ENCODE data around the gene SLC5A9.
"Not testable (repeated sequence)": the region's sequence is repeated elsewhere in the genome, so short reads cannot be mapped to it uniquely, and the experiment has no call there.

The SLC5A9 gene

DNA sequence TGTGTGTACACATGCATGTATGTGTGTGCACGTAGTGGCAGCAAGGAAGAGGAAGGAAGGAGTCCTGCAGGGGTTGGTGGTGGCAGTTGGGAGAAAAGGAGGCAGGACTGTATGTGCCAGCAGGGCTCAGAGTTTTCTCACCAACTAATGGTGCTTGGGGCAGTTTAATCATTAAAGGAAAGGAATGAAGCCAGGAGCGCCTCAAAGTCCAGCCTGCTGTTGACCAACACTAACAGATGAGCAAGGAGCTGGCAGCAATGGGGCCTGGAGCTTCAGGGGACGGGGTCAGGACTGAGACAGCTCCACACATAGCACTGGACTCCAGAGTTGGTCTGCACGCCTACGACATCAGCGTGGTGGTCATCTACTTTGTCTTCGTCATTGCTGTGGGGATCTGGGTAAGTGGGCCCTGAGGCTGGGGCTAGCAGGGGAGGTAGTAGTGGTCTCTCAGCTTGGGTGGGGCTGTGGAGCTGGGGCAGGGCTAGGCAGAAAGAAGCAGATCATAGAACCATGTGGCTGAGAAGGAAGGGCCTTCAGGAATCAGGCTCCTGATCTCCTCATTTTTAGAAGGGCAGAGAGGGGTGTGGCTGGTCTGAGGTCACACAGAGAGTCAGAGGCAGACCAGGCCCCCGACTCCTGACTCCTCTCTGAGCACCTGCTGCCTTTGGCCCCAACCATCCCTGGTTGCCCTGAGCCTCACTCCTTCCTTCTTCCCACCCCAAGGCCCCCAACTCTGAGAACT is at the start of gene SLC5A9:
Gene SLC5A9, plus strand, starts transcription at position 216 of the 742 bp plus-strand sequence. Its CDS starts 21 bp downstream, at position 237.
- DNase-seq: no peak

DNA sequence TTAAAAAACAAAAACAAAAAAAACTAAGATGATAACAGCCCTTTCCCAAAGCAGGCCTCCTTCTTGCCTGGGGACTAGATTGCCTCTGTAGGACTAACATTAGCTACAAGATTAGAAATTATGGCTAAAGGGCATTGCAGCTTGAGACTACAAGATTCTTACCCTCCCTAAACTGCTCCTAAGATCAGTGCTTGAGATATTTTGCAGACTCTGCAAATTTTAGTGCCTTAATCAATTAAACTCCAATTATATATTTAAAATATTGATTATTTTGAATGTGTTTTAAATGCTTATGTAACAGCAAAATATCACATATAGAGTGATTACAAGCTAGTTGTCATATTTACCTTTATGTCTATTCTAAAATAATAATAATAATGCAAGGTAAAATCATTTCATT is 47.4 kb upstream of the SLC5A9 start:
- DNase-seq: no peak

DNA sequence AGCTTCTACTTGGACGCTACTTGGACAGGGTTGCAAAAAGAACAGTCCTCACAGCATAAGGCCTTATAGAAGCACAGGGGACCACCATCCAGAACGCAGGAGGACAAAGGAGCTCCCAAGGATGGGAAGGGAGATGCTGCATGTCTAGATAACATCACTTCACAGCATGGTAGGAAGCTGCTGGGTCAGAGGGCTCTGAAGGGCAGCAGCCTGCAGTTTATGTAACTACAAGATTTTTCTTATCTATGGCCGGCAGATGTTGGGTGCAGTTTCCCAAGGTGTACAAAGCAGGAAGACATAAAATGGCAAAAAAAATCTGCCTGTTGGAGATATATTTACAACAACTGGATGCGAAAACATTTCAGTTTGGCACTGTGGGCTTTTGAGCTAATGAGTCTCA is 45.3 kb upstream of the SLC5A9 start:
- DNase-seq: no peak

DNA sequence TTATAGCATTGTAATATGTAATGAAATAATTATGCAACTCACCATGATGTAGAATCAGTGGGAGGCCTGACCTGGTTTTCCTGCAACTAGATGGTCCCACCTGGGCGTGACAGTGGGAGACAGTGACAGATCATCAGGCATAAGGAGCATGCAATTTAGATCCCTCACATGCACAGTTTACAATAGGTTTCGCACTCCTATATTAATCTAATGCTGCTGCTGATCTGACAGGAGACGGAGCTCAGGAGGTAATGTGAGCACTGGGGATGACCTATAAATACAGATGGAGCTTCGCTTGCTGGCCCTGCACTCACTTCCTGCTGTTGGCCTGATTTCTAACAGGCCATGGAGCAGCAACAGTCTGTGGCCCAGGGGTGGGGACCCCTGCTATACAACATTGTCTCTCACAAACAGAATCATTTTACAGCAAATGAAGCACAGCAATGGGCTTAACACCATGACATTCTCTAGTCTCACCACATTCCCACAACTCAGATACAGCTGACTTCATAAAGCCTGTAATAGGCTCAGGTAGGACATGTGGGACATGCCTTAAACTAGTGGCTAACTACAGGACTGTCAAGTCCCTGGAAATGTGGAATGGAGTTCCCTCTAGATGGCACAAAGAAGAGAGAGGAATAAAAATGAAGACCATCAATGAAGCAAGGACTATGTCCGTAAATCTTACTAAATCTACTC is 40.7 kb upstream of the SLC5A9 start:
- no peak for DNase-seq

DNA sequence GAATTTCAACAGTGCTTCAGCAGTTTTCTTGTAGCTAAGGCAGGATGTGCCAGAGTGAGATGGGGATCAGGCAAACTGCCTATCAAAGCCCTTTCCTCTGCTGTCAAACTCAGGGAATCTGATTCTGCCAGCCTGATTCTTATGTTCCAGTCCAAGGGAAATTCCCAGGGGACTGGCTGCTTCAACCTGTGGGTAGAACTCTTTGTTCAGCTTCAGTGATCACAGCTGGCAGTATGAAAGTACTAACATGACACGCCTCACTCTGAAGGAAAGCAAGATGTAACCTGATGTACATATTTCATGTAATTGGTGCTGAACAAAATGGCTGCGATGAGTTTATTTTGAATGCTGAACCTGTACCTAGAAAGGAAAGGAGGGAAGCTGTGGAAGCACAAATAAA is 40.1 kb upstream of the SLC5A9 start:
- no peak for DNase-seq

DNA sequence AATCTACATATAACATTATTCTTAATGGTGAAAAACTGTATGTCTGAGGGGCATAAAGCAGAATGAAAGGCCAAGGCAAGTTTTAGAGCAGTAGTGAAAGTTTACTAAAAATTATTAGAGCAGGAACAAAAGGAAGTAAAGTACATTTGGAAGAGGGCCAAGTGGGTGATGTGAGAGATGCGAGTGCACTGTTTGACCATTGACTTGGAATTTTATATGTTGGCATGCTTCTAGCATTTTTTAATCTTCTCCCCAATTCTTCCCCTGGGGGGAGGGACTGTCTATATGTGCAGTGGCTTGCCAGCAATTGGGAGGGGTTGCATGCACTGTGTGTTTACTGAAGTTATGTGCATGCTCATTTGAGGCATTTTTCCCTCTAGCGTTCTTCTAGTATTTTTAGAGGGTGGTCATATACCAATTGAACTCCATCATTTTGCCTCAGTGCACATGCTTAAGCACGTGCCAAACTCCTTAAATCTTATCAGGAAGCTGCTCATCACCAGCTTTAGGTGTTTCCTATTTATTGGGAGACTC is 36.1 kb upstream of the SLC5A9 start:
- DNase-seq: no peak

DNA sequence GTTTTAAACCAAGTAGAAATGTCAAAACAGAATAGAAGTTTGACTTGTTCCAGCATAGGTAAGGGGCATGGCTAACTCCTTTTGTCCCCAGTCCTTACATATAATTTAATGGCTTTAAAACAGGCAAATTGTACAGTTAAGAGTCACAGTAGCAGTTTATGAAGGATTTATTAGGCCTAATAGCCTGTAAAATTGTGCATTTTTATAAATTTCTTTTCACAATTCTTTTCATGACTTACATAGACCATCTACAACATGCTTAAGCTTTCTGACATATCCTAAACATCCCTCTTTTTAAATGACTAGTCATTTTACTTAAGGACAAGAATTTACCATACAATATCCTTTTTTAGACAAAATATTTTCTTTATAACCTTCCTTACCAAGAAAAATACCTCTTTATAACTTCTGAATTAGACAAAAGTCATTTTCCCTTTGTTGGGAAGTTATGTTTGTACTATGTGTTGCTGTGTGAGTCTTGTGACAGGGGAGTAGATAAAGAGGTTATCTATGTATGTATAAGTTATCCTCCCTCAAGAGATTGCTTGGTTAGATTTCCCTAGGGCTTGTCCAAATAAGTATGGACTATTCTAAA is 34.5 kb upstream of the SLC5A9 start:
- DNase-seq: no peak

DNA sequence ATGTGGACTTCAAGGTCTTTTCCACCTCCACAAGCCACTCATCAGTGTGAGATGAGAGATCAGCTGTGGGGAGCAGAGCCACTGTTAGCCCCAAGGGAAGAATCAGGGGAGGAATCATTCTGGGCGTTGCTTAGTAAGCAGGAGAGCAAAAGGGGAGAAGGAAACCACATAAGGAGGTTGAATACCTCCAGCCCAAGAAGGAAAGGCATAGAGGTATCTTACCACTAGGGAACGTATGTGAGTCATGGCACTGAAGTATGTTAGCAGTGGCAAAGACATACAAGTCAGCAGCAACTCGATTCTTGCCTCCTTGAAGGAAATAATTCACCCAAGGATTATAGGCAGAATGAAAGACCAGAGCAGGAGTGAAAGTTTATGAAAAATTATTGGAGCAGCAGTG is 31.6 kb upstream of the SLC5A9 start:
- DNase-seq: no peak

DNA sequence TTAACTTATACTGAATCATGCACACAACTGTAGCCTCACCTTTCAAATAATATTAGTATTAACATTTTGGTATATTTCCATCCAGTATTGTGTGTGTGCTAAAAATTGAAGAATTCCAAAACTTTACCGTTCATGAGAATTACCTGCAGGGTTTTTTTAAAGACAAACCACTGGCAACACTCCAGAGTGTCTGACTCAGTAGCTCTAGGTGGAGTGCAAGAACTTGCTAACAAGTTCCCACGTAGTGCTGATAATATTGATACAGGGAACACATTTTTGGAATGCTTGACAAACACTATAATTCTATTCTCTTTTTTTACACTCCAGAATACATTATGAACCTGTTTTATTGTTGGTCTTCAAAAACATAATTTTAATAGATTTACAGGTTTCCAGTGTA is 27.7 kb upstream of the SLC5A9 start:
- DNase-seq: no peak

DNA sequence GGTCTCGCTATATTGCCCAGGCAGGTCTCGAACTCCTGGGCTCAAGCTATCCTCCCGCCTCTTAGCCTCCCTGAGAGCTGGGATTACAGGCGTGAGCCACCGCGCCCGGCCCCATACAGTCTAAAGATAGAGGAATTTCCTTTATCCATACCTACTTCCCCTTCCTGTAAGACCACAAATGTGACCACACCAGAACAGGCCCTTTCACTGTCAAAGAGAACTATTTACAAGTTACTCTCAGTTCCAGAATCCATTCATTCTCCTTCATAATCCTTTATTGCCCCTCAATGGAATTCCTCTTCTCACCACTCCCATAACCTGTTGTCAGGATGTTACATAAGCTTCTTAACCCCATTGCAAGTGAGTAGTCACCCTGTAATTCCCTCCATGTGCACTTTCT is 26.3 kb upstream of the SLC5A9 start:
- DNase-seq: no peak

DNA sequence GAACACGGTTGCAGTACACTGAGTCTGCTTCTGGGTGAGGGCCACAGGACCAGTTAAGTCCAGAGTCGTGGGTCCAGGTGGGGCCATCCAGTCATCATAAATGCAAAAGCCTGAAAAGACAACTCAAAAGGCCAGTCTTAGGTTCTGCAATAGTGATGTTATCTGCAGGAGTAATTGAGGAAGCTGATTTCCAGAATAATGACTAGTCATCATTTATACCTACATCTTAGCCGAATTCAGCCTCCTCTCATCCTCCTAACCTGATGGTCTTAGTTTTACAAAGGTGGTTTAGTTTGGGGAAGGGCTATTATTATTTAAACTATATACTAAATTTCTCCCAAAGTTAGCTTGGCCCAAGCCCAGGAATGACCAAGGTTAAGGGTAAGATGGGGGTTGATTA is 23.5 kb upstream of the SLC5A9 start:
- no peak for DNase-seq

DNA sequence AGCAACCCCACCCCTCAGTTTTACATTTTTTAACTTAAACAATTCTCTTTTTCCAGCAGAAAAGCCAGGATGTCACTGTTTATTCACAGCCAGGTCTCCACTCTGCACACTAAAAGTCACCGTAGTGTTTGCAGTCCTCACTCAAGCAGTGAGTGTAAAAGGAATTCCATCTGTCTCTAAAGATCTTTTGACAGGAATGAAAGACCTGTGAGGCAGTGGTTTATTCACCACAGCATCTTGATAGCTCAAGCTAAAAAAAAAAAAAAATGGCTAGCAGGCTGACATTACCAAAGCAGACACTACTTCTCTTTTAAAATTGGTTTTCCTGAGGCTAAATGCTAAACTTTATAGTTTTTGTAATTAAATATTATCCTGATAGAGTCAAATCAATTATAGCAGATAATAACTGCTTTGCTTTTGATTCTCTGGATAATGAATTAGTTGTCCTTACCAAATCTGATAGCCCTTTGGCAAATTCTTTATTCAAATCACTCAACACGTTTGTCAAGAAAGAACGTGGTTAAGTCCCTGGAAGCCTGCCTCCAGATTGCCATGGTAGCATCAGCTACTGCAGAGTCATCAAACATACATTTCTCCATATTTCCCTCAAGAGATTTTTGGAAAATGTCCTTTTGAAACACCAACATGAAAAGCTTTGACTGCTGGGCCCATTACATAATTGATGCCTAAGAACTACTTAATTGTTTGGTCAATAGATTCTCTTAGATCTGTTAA is 22.2 kb upstream of the SLC5A9 start:
- DNase-seq: no peak

DNA sequence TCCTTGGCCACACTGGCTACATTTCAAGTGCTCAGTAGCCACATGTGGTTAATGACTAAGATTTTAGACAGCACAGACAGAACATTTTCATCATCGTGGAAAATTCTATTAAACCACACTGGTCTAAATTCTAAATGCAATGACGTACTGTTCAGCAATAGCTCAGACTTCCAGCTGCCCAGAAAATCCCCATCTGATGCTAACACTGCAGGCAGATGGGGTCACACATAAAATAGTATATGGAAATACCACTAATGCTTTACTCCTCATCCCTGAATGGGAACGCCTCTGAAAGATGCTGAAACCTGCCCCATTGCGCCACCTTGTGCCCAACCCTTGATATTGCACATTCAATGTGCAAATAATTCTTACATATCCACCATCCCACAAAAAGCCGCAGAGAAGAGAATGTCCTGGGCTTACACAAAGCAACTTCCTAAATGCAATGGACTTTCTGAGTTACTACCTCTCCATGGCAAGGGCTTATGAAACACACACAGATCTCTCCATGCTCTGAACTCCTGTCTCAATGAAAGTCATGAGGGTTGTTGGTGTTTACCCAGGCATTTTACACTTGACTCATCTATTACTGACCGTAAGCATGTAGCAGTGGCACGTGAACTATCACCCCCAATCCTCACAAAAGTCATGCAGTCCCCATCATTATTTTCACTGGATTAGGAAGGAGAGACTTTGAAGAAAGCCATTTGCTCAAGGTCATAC is 20.3 kb upstream of the SLC5A9 start:
- DNase-seq: peak; percentile 67 to 76

DNA sequence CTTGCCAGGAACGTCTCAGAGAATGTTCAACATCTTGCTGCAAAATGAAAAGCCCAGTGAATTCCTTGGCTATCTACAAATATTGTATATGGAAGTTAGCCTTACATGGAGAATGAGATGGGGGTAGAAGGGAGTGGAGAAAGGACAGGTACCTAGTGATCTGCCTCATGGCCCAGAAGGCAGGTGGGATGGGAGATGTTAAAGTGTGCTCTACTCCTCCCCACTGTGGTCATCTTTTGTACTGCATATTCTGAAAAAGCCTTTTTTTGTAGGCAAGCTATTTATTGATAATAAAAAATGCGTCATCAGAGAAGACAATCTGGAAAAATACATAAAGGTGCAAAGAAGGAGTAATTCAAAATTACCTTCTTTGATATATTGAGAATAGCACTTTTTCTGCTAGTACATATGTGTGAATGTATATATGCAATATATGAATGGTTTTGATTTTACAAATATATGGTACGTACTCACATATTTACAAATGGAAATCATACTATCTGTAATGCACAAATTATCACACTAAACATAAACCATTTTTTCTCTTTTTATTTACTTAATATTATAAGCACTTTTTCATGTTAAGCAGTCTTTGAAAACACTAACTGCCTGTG is 19.1 kb upstream of the SLC5A9 start:
- DNase-seq: peak; percentile 44 to 46

DNA sequence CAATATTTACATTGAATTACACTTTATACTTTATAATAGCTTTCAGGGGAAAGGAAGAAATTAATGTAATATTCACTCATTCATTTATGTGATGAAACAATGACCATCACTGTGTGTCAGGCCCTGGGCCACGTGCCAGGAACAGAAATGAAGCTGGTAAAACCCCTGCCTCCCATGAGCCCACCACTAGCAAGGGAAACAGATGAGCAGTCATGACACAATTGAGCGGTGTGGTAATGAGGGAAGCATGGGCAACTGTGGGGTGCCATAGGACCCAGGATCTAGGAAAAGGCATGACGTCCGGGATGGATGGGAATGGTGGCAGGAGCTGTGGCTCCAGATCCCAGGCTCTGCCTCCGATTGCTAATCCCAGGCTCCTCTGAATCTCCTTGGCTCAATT is 17.0 kb upstream of the SLC5A9 start:
- no peak for DNase-seq

DNA sequence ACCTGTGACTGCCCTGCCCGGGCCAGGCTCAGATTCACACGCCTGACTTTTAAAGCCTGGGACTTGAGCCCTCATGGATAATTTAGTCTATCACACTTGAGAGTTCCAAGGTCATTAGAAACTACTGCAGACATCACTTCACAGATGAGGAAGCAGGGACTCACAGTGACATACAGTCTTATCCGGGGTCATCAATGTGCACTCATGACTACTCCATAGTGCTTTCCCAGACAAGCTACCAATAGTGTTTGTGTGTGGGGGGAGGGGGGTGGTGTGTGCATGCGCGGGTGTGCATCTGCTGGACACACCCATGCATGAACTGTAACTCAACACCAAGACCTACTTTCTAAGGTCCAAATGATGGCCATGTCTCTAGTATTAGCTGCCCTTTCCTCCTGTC is 16.1 kb upstream of the SLC5A9 start:
- no peak for DNase-seq

DNA sequence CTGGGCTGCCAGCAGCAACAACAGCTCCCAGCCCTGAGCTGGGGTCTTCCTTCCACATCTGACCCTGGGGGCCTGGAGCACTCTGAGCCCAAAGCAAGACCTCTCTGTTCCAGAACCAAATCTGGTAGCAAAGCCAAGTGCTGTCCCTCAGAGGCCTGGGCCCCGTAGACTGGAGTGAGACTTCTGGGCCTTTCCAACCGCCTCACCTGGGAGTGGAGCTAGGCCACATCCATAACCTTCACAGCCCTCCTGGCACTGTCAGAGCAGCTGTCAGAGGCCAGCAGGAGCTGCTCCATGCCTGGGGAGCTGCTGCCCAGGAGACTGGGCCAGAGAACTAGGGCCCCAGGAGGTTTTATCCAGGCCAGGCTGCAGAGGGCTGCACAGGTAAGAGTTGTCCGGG is 15.4 kb upstream of the SLC5A9 start:
- DNase-seq: no peak

DNA sequence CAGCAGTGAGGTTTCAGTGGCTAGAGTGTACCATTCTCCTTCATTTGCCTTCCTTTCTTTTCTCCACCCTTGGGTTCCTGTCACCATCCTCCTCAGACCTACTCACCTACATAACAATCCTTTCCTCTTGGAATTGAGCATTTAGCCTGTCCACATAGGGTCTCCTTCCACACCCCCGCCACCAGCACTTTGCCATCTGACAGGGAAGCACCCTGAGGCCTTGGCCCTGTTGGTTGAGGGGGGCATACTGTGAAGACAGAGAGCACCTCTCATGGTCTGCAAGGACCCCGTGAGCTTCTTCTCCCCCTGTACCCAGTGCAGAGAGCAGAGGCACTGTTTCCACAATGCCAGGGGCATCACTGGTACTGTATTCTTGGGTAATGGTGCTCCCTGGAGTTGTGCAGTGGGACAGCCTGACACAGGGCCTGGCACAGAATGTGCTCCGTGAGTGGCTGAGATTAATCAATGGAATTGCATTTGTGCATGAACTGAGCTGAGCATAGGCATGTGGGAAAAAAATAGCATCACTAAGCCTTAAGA is 14.9 kb upstream of the SLC5A9 start:
- no peak for DNase-seq

DNA sequence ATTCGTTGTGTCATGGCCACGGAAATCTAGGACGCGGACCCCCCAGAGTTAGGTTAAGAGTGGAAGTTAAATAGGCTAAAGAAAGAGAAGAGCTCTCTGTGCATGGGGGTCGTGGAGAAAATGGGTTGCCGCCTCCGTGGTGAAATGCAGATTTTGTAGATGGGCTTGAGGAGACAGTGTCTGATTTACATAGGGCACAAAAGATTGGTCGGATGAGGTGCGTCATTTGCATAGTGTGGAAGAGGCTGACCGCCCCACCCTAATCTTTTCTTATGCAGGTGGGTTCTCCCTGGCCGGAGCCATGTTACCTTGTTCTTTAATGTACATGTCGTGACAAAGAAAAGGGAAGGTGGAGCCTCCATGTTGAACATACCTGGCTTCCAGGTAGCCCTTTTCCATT is 14.3 kb upstream of the SLC5A9 start:
- DNase-seq: no peak

DNA sequence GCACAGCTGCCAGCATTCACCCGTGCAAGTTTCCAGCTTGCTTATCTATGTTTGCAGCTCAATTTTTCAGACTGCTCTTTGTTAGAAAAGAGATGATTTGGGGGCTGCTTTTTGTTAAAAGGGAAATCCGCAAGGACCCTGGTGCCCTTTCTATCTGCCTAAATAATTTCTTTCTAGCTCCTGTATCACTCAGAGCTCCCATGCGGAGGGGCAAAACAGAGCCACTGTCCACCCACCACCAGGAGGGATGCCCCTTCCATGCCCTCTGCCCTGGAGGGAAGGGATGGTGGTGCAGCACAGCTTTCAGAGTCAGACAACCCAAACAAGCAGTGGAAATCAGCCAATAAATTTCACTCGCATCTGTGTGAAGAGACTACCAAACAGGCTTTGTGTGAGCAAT is 13.9 kb upstream of the SLC5A9 start:
- DNase-seq: no peak

DNA sequence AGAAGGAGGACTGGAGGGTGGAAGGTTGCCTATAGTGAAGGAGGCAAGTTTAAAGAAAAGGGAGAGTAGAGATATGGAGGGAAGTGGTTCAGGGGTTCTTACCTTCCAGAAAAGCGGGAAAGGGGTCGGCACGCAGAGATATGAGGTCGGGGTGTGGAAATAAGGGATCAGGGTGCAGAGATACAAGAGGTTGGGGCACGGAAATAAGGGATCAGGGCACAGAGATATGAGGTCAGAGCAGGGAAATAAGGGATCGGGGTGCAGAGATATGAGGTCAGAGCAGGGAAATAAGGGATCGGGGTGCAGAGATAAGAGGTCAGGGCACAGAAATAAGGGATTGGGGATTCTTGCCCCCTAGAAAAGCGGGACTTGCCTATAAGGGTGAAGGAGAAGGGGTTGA is 9.1 kb upstream of the SLC5A9 start:
- DNase-seq: not testable (repeated sequence)

DNA sequence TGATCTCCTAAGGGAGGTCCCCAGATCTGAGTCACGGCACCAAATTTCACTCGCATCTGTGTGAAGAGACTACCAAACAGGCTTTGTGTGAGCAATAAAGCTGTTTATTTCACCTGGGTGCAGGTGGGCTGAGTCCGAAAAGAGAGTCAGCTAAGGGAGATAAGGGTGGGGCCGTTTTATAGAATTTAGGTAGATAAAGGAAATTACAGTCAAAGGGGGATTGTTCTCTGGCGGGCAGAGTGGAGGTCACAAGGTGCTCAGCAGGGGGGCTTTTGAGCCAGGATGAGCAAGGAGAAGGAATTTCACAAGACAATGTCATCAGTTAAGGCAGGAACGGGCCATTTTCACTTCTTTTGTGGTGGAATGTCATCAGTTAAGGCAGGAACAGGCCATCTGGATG is 8.2 kb upstream of the SLC5A9 start:
- not testable (repeated sequence) for DNase-seq
